NCI-H526 (cell line): ENCODE measurements around the gene TMA7B.

Experiments used
- DNase-seq, 2 experiments: peaks; one replicate each; lab custom pipeline; 2025; lab: John Stamatoyannopoulos, UW

Gene TMA7B

GRCh38 chr22:39959640-39960447, at the start of gene TMA7B:
Gene TMA7B, plus strand, starts transcription at chr22:39960397. Its CDS starts 3,978 bp downstream, at chr22:39964375.
- no peak for DNase-seq

GRCh38 chr22:39910876-39911613, 49.2 kb upstream of the TMA7B start:
- no peak for DNase-seq

- DNase-seq = no peak
These were observed 46.9 kb upstream of the TMA7B start for GRCh38 chr22:39913321-39913720.

GRCh38 chr22:39913886-39914285, 46.3 kb upstream of the TMA7B start:
- DNase-seq = no peak

GRCh38 chr22:39914584-39914983, 45.6 kb upstream of the TMA7B start:
- DNase-seq = no peak

GRCh38 chr22:39915295-39915726, 44.9 kb upstream of the TMA7B start:
- no peak for DNase-seq

GRCh38 chr22:39916496-39916895, 43.7 kb upstream of the TMA7B start:
- no peak for DNase-seq

- no peak for DNase-seq
These were observed 43.0 kb upstream of the TMA7B start for GRCh38 chr22:39917197-39917643.

GRCh38 chr22:39917776-39918495, 42.3 kb upstream of the TMA7B start:
- no peak for DNase-seq

- DNase-seq = no peak
These were observed 40.0 kb upstream of the TMA7B start for GRCh38 chr22:39920134-39920743.

- DNase-seq = no peak
These were observed 36.5 kb upstream of the TMA7B start for GRCh38 chr22:39923696-39924095.

- no peak for DNase-seq
These were observed 35.9 kb upstream of the TMA7B start for GRCh38 chr22:39924286-39924685.

- DNase-seq = no peak
These were observed 34.9 kb upstream of the TMA7B start for GRCh38 chr22:39925273-39925672.

- DNase-seq = no peak
These were observed 34.1 kb upstream of the TMA7B start for GRCh38 chr22:39925909-39926679.

GRCh38 chr22:39926753-39927152, 33.4 kb upstream of the TMA7B start:
- DNase-seq = no peak

- DNase-seq = peak in 1 of 2 experiments; percentile 6
These were observed 32.7 kb upstream of the TMA7B start for GRCh38 chr22:39927544-39927943.

GRCh38 chr22:39928536-39929520, 31.4 kb upstream of the TMA7B start:
- DNase-seq = no peak

- DNase-seq = no peak
These were observed 28.9 kb upstream of the TMA7B start for GRCh38 chr22:39931251-39931650.

GRCh38 chr22:39932166-39932565, 28.0 kb upstream of the TMA7B start:
- no peak for DNase-seq
